A549 (cell line): ENCODE results near the gene AK1. TPM values are rescaled to one million over a fixed set of nuclear protein-coding genes. Genes with fewer than 3 reads are reported as not detected.
A peak's percentile ranks its signal among the peaks of the same experiment; 100 is the strongest.

Source experiments
- ATAC-seq, 2 experiments: fragments of 200-7000 bp in 1 of 2; fragments of >200 bp in 1 of 2; cut with Nextera tagmentation in 1 of 2; cut with Tn5 transposase in 1 of 2; 3 replicates each; pipeline versions ENCODE4 v1.8.0 to v1.9.1; 2018 to 2020; ENCODE audit warnings: mild to moderate bottlenecking in 1 of 2, moderate library complexity in 1 of 2
- CTCF ChIA-PET: fragments of 300-600 bp; sonication (Branson Sonifier 250); formaldehyde crosslinking; extraction: SDS; loops from one replicate; lab custom pipeline; 2021; ENCODE audit warnings: antibody characterized with exemption, inconsistent platforms; lab: Yijun Ruan, JAX
- POLR2A ChIA-PET: fragments of 350-600 bp; formaldehyde crosslinking; extraction: SDS; loops from one replicate; lab custom pipeline; 2021; ENCODE audit warnings: antibody characterized with exemption, inconsistent platforms; lab: Yijun Ruan, JAX
- DNase-seq, 2 experiments: peaks; one replicate each; pipeline versions ENCODE4 v3.0.0 to v3.0.0-alpha.2; 2011 to 2016; ENCODE audit warnings: low read depth in 1 of 2, low spot score in 1 of 2
- FAIRE-seq: peaks from 2 replicates; lab custom pipeline; 2011; peaks lifted over from hg19 to GRCh38; lab: Jason Lieb, UNC
- H3K27ac ChIP-seq, 2 experiments: fragments of >200 bp; sonication (Bioruptor Twin); formaldehyde crosslinking; 3 replicates each; pipeline ENCODE4 v1.5.1; 2016 to 2017
- H3K4me1 ChIP-seq: fragments of >200 bp; sonication (Bioruptor Twin); formaldehyde crosslinking; 3 replicates; pipeline ENCODE4 v1.6.1; 2016
- H3K4me2 ChIP-seq: fragments of >200 bp; sonication (Bioruptor Twin); formaldehyde crosslinking; 3 replicates; pipeline ENCODE4 v1.6.1; 2016
- H3K4me3 ChIP-seq: fragments of >200 bp; sonication (Bioruptor Twin); formaldehyde crosslinking; 3 replicates; pipeline ENCODE4 v1.5.1; 2016
- H3K9me3 ChIP-seq: fragments of >200 bp; sonication (Bioruptor Twin); formaldehyde crosslinking; 3 replicates; pipeline ENCODE4 v1.6.1; 2016
- BHLHE40 ChIP-seq: IDR thresholded peaks from 2 replicates; pipeline ENCODE4 v1.6.1; 2012; ENCODE audit warnings: low read depth, low read length, inconsistent platforms
- CHD2 ChIP-seq: fragments of 150-350 bp; IDR thresholded peaks from 2 replicates; pipeline ENCODE4 v1.6.1; 2014; ENCODE audit warnings: low read length; ENCODE audit not compliant: partially characterized antibody
- CHD4 ChIP-seq: fragments of 200-600 bp; sonication (generic); IDR thresholded peaks from 2 replicates; pipeline ENCODE4 v1.6.1; 2016; ENCODE audit warnings: antibody characterized with exemption, mild to moderate bottlenecking, borderline replicate concordance
- EHF ChIP-seq: fragments of 250-450 bp; sonication (Bioruptor Pico); IDR thresholded peaks from 2 replicates; pipeline ENCODE4 v1.5.0; 2020; ENCODE audit warnings: mild to moderate bottlenecking
- EHMT2 ChIP-seq: fragments of 200-600 bp; sonication (generic); IDR thresholded peaks from 2 replicates; pipeline ENCODE4 v1.6.1; 2016; ENCODE audit warnings: antibody characterized with exemption, low read depth, mild to moderate bottlenecking, moderate library complexity
- EP300 ChIP-seq, 2 experiments: fragments of >200 bp; sonication (Bioruptor Twin); formaldehyde crosslinking; IDR thresholded peaks; 2 replicates in 1 of 2; 3 replicates in 1 of 2; pipeline ENCODE4 v1.6.1; 2016 to 2017
- FOSB ChIP-seq: fragments of 250-450 bp; sonication (Bioruptor Pico); IDR thresholded peaks from 2 replicates; pipeline ENCODE4 v1.5.0; 2020; ENCODE audit warnings: mild to moderate bottlenecking, moderate library complexity
- HOXA7 ChIP-seq: fragments of 250-450 bp; sonication (Bioruptor Pico); IDR thresholded peaks from 2 replicates; pipeline ENCODE4 v1.5.0; 2020; ENCODE audit warnings: mild to moderate bottlenecking, moderate library complexity
- HOXB13 ChIP-seq: fragments of 250-450 bp; sonication (Bioruptor Pico); IDR thresholded peaks from 2 replicates; pipeline ENCODE4 v1.5.0; 2020; ENCODE audit warnings: low read depth, mild to moderate bottlenecking, moderate library complexity
- HOXB5 ChIP-seq: fragments of 250-450 bp; sonication (Bioruptor Pico); IDR thresholded peaks from 2 replicates; pipeline ENCODE4 v1.5.0; 2020; ENCODE audit warnings: mild to moderate bottlenecking, moderate library complexity
- JUNB ChIP-seq: fragments of >200 bp; sonication (Bioruptor Twin); formaldehyde crosslinking; IDR thresholded peaks from 2 replicates; pipeline ENCODE4 v1.6.1; 2016
- MAFK ChIP-seq: fragments of 450-650 bp; IDR thresholded peaks from 2 replicates; pipeline ENCODE4 v1.6.1; 2014; ENCODE audit not compliant: partially characterized antibody
- MYC ChIP-seq: IDR thresholded peaks from 2 replicates; pipeline ENCODE4 v1.6.1; 2012; ENCODE audit warnings: mild to moderate bottlenecking, inconsistent platforms, low read length, improper control_type of control experiment, borderline replicate concordance
- PHF8 ChIP-seq: fragments of 200-600 bp; sonication (generic); IDR thresholded peaks from 2 replicates; pipeline ENCODE4 v1.6.1; 2016; ENCODE audit warnings: low read depth, mild to moderate bottlenecking, antibody characterized with exemption, moderate library complexity, borderline replicate concordance
- POLR2A ChIP-seq: IDR thresholded peaks from 2 replicates; pipeline ENCODE4 v1.6.1; 2012; ENCODE audit warnings: mild to moderate bottlenecking, low read length
- POLR2AphosphoS2 ChIP-seq: conservative IDR thresholded peaks from 2 replicates; pipeline ENCODE4 v1.6.1; 2012; ENCODE audit warnings: low read length, improper control_type of control experiment, inconsistent platforms
- RARB ChIP-seq: fragments of 250-450 bp; sonication (Bioruptor Pico); IDR thresholded peaks from 2 replicates; pipeline ENCODE4 v1.8.0; 2021; ENCODE audit warnings: mild to moderate bottlenecking, moderate library complexity
- RFX5 ChIP-seq: fragments of 450-650 bp; IDR thresholded peaks from 2 replicates; pipeline ENCODE4 v1.7.1; 2014; ENCODE audit warnings: antibody characterized with exemption, mild to moderate bottlenecking, moderate library complexity
- SMC3 ChIP-seq: fragments of >200 bp; sonication (Bioruptor Twin); formaldehyde crosslinking; IDR thresholded peaks from 3 replicates; pipeline ENCODE4 v1.6.1; 2018; ENCODE audit warnings: inconsistent platforms
- SREBF2 ChIP-seq: fragments of 450-650 bp; IDR thresholded peaks from 2 replicates; pipeline ENCODE4 v1.6.1; 2014; ENCODE audit warnings: mild to moderate bottlenecking, moderate library complexity
- ZC3H11A ChIP-seq: fragments of 450-650 bp; IDR thresholded peaks from 2 replicates; pipeline ENCODE4 v1.6.1; 2014; ENCODE audit warnings: antibody characterized with exemption, mild to moderate bottlenecking
- ZFP36 ChIP-seq: fragments of 450-650 bp; IDR thresholded peaks from 2 replicates; pipeline ENCODE4 v1.6.1; 2014; ENCODE audit warnings: borderline replicate concordance; ENCODE audit not compliant: partially characterized antibody
- WGBS: methylation state at CpG from one replicate; pipeline ENCODE4 v1.1.6; 2017; ENCODE audit errors: missing lambda C conversion rate; 5-methylcytosine and 5-hydroxymethylcytosine counted together
- polyA plus RNA-seq, 4 experiments: library from polyadenylated mRNA; depleted of rRNA in 3 of 4; stranded (reverse); fragments of >200 nt; fragmentation: RNase III in 1 of 4; extraction: RNeasy Plus Mini Kit Qiagen cat#74134 plus additional on column Dnase treatment in 1 of 4; gene quantifications; 2 replicates in 3 of 4; 3 replicates in 1 of 4; pipeline ENCODE4 v1.2.3, GENCODE V29; 2011 to 2017
- TF ChIP-seq, protein P1 (sequence below): fragments of >200 bp; sonication (Bioruptor Twin); formaldehyde crosslinking; IDR thresholded peaks from 3 replicates; pipeline ENCODE4 v1.6.1; 2016
- TF ChIP-seq, protein P2 (sequence below): fragments of 200-600 bp; sonication (generic); IDR thresholded peaks from 2 replicates; pipeline ENCODE4 v1.6.1; 2016; ENCODE audit warnings: antibody characterized with exemption, mild to moderate bottlenecking, moderate library complexity
- TF ChIP-seq, protein P3 (sequence below): fragments of 450-650 bp; IDR thresholded peaks from 2 replicates; pipeline ENCODE4 v1.6.1; 2014; ENCODE audit warnings: antibody characterized with exemption
- TF ChIP-seq, protein P4 (sequence below): IDR thresholded peaks from 2 replicates; pipeline ENCODE4 v1.6.1; 2012
- TF ChIP-seq, protein P5 (sequence below): fragments of >200 bp; sonication (Bioruptor Twin); formaldehyde crosslinking; IDR thresholded peaks from 3 replicates; pipeline ENCODE4 v1.5.1; 2016
- TF ChIP-seq, protein P6 (sequence below): IDR thresholded peaks from 2 replicates; pipeline ENCODE4 v1.6.1; 2012; ENCODE audit warnings: low read depth, borderline replicate concordance

The AK1 gene
- polyA plus RNA-seq, 2 of the 4 experiments (the other 2 are of a cell fraction): 30.0 to 31.9 TPM

DNA sequence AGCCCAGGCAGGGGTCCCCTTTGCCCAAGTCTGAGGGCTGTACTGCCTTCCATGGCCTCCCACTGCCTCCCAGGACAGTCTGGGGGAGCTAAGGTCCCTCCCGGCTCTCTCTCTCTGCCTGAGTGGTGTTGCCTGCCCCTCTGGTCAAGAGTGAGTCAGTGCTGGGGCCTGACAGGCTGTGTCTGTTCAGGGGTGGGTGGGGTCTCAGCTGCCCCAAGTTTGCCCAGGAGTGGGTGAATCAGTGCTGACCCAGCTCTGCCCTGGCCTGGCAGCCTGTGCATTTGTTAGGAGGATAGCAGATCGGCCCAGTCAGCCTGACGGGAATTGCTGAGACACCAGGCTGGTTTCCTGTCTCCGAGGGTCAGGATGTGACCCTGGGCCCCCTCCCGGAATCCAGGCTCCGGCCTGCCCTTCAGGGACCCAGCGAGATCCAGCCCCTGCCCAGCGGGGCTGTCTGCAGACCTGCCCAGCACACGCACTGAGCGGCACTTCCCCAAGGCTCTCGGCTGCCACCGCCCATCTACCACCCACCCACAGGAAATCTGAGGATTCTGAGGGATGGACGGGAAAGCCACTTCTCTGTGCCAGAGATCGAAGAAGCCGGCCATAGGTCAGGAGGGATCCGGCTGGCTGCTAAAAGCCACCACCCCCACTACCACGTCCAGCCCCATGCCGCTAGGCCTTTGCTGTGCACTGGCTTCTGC, 38.9 kb downstream of the AK1 start:
- TF ChIP-seq, protein P1, sequence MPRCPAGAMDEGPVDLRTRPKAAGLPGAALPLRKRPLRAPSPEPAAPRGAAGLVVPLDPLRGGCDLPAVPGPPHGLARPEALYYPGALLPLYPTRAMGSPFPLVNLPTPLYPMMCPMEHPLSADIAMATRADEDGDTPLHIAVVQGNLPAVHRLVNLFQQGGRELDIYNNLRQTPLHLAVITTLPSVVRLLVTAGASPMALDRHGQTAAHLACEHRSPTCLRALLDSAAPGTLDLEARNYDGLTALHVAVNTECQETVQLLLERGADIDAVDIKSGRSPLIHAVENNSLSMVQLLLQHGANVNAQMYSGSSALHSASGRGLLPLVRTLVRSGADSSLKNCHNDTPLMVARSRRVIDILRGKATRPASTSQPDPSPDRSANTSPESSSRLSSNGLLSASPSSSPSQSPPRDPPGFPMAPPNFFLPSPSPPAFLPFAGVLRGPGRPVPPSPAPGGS: no peak
- no peak for TF ChIP-seq CHD4
- no peak for TF ChIP-seq EHF (CRISPR knock-in tag)
- TF ChIP-seq ZFP36: no peak
- no peak for TF ChIP-seq HOXB5 (CRISPR knock-in tag)
- TF ChIP-seq CHD2: no peak
- TF ChIP-seq JUNB: no peak
- TF ChIP-seq, protein P2, sequence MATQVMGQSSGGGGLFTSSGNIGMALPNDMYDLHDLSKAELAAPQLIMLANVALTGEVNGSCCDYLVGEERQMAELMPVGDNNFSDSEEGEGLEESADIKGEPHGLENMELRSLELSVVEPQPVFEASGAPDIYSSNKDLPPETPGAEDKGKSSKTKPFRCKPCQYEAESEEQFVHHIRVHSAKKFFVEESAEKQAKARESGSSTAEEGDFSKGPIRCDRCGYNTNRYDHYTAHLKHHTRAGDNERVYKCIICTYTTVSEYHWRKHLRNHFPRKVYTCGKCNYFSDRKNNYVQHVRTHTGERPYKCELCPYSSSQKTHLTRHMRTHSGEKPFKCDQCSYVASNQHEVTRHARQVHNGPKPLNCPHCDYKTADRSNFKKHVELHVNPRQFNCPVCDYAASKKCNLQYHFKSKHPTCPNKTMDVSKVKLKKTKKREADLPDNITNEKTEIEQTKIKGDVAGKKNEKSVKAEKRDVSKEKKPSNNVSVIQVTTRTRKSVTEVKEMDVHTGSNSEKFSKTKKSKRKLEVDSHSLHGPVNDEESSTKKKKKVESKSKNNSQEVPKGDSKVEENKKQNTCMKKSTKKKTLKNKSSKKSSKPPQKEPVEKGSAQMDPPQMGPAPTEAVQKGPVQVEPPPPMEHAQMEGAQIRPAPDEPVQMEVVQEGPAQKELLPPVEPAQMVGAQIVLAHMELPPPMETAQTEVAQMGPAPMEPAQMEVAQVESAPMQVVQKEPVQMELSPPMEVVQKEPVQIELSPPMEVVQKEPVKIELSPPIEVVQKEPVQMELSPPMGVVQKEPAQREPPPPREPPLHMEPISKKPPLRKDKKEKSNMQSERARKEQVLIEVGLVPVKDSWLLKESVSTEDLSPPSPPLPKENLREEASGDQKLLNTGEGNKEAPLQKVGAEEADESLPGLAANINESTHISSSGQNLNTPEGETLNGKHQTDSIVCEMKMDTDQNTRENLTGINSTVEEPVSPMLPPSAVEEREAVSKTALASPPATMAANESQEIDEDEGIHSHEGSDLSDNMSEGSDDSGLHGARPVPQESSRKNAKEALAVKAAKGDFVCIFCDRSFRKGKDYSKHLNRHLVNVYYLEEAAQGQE: no peak
- no peak for TF ChIP-seq PHF8
- TF ChIP-seq, protein P3, sequence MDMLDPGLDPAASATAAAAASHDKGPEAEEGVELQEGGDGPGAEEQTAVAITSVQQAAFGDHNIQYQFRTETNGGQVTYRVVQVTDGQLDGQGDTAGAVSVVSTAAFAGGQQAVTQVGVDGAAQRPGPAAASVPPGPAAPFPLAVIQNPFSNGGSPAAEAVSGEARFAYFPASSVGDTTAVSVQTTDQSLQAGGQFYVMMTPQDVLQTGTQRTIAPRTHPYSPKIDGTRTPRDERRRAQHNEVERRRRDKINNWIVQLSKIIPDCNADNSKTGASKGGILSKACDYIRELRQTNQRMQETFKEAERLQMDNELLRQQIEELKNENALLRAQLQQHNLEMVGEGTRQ: no peak
- TF ChIP-seq, protein P4, sequence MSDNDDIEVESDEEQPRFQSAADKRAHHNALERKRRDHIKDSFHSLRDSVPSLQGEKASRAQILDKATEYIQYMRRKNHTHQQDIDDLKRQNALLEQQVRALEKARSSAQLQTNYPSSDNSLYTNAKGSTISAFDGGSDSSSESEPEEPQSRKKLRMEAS: no peak
- ChIA-PET POLR2A (interaction anchor here (0.7 kb wide), 1 partner anchor 11 kb away, joined by 3 read pairs; no protein-coding TSS in a partner anchor), CTCF (interaction anchor here (0.6 to 3.2 kb wide), 7 partner anchors 11 to 199 kb away, joined by 3 to 14 read pairs (median 3); no protein-coding TSS in a partner anchor)
- ATAC-seq: peak; percentile 72 to 92
- Histone ChIP-seq H3K9me3 (no peaks in the 10 kb centered on the region), H3K4me3 (no peak overlapping the region), H3K27ac (peak overlapping the region; percentile 33 to 68; a peak in 4 of 6 replicates), H3K4me2 (peak overlapping the region; percentile 34; the same call in 2 of the 3 replicates), H3K4me1 (peaks cover 12% of the 10 kb centered on the region; the same call in 2 of the 3 replicates)
- WGBS: 68% methylated on average over 17 of the region's 18 CpGs
- no peak for FAIRE-seq
- DNase-seq: peak; percentile 26 to 51

DNA sequence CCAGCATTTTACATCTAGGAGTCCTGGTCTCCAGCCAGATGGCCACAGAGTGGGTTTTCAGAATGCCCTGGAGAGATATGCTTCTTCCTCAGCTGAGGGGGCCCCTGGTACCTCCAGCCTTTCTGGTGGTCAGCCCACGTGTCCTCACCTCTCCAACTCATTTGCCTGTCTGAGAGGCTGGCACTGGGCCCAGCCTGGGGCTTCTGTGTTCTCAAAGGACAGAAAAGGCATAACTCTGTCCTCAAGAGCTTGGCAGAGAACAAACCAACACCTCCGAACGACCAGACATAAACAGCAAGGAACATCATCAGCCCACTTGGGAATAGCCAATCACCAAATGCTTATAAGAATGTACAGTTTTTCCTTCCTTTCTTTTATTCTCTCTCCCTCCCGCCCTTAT, 40.1 kb downstream of the AK1 start:
- TF ChIP-seq EHMT2 (no peak), RFX5 (no peak), SREBF2 (no peak), SMC3 (no peak), POLR2AphosphoS2 (no peak), POLR2A (no peak), RARB (CRISPR knock-in tag) (no peak), EHF (CRISPR knock-in tag) (no peak), HOXB5 (CRISPR knock-in tag) (no peak), FOSB (CRISPR knock-in tag) (no peak), BHLHE40 (no peak), MAFK (no peak), MYC (no peak), HOXB13 (CRISPR knock-in tag) (no peak), HOXA7 (CRISPR knock-in tag) (no peak), ZC3H11A (no peak), EP300 (IDR thresholded peaks at IDR 0.05) (no peak), ZFP36 (no peak)
- TF ChIP-seq, protein P5, sequence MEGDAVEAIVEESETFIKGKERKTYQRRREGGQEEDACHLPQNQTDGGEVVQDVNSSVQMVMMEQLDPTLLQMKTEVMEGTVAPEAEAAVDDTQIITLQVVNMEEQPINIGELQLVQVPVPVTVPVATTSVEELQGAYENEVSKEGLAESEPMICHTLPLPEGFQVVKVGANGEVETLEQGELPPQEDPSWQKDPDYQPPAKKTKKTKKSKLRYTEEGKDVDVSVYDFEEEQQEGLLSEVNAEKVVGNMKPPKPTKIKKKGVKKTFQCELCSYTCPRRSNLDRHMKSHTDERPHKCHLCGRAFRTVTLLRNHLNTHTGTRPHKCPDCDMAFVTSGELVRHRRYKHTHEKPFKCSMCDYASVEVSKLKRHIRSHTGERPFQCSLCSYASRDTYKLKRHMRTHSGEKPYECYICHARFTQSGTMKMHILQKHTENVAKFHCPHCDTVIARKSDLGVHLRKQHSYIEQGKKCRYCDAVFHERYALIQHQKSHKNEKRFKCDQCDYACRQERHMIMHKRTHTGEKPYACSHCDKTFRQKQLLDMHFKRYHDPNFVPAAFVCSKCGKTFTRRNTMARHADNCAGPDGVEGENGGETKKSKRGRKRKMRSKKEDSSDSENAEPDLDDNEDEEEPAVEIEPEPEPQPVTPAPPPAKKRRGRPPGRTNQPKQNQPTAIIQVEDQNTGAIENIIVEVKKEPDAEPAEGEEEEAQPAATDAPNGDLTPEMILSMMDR: no peak
- TF ChIP-seq, protein P6, sequence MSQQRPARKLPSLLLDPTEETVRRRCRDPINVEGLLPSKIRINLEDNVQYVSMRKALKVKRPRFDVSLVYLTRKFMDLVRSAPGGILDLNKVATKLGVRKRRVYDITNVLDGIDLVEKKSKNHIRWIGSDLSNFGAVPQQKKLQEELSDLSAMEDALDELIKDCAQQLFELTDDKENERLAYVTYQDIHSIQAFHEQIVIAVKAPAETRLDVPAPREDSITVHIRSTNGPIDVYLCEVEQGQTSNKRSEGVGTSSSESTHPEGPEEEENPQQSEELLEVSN: no peak
- peaks cover 12% of the 10 kb centered on the region; the same call in 2 of the 3 replicates for H3K4me1 ChIP-seq
- no peak for DNase-seq
- WGBS: 77% methylated on average over 4 of the region's 4 CpGs
- no peak for FAIRE-seq
- ATAC-seq: no peak
- no peak overlapping the region for H3K4me2 ChIP-seq
- H3K27ac ChIP-seq: no peak overlapping the region
- H3K9me3 ChIP-seq: no peaks in the 10 kb centered on the region
- POLR2A ChIA-PET: no interaction called here
- H3K4me3 ChIP-seq: no peak overlapping the region
- CTCF ChIA-PET: interaction anchor here (0.8 to 3.2 kb wide), 9 partner anchors 10 to 132 kb away, joined by 3 to 14 read pairs (median 4); no protein-coding TSS in a partner anchor
